DLD1 (cell line): Measurements from ENCODE around the gene SYCP2.
"Not testable (repeated sequence)": the region's sequence is repeated elsewhere in the genome, so short reads cannot be mapped to it uniquely, and the experiment has no call there.

Experiments used
- in situ Hi-C: cut with HindIII; loops from 2 replicates; pipeline ENCODE4 v1.10.0; 2017; ENCODE audit warnings: low sequenced_read_pairs

The SYCP2 gene

GRCh38 chr20:59933296-59933848, at the start of gene SYCP2:
SYCP2 (minus strand) TSS chr20:59933637; CDS start chr20:59922413, 11,224 bp downstream.
- in situ Hi-C loops = no loop called here

GRCh38 chr20:59983076-59983475, 49.6 kb upstream of the SYCP2 start:
- in situ Hi-C loops = no loop called here

- in situ Hi-C loops = no loop called here
These were observed 43.6 kb upstream of the SYCP2 start for GRCh38 chr20:59977086-59977485.

GRCh38 chr20:59976156-59976782, 42.8 kb upstream of the SYCP2 start:
- in situ Hi-C loops = no loop called here

- in situ Hi-C loops = no loop called here
These were observed 38.8 kb upstream of the SYCP2 start for GRCh38 chr20:59972037-59972801.

GRCh38 chr20:59971428-59971827, 38.0 kb upstream of the SYCP2 start:
- in situ Hi-C loops = no loop called here

- in situ Hi-C loops = no loop called here
These were observed 33.0 kb upstream of the SYCP2 start for GRCh38 chr20:59966428-59966827.

- in situ Hi-C loops = no loop called here
These were observed 28.7 kb upstream of the SYCP2 start for GRCh38 chr20:59962155-59962554.

GRCh38 chr20:59961423-59961822, 28.0 kb upstream of the SYCP2 start:
- in situ Hi-C loops = no loop called here

- in situ Hi-C loops = no loop called here
These were observed 25.2 kb upstream of the SYCP2 start for GRCh38 chr20:59958626-59959025.

- in situ Hi-C loops = no loop called here
These were observed 24.7 kb upstream of the SYCP2 start, which contains the start of gene CDH26 for GRCh38 chr20:59958123-59958522. CDH26 (plus strand) TSS chr20:59958423; CDS start chr20:59958727, 304 bp downstream.

- in situ Hi-C loops = not testable (repeated sequence)
These were observed 24.1 kb upstream of the SYCP2 start for GRCh38 chr20:59957568-59957967.

GRCh38 chr20:59955131-59955796, 21.8 kb upstream of the SYCP2 start:
- in situ Hi-C loops = no loop called here

GRCh38 chr20:59954718-59955117, 21.3 kb upstream of the SYCP2 start:
- in situ Hi-C loops = no loop called here

- in situ Hi-C loops = no loop called here
These were observed 16.5 kb upstream of the SYCP2 start for GRCh38 chr20:59949911-59950310.

- in situ Hi-C loops = no loop called here
These were observed 15.6 kb upstream of the SYCP2 start for GRCh38 chr20:59948828-59949720.

GRCh38 chr20:59948212-59948611, 14.8 kb upstream of the SYCP2 start:
- in situ Hi-C loops = no loop called here

- in situ Hi-C loops = no loop called here
These were observed 13.9 kb upstream of the SYCP2 start for GRCh38 chr20:59947376-59947775.

GRCh38 chr20:59945731-59946130, 12.3 kb upstream of the SYCP2 start:
- in situ Hi-C loops = no loop called here

- in situ Hi-C loops = no loop called here
These were observed 11.7 kb upstream of the SYCP2 start for GRCh38 chr20:59945175-59945574.

GRCh38 chr20:59944726-59945125, 11.3 kb upstream of the SYCP2 start:
- in situ Hi-C loops = no loop called here
